Uterus (tissue), 2 donors: ENCODE measurements around the gene GOLGA3.

Experiments
- POLR2A ChIP-seq, 2 donors: fragments of 450-650 bp; IDR thresholded peaks; one replicate each; pipeline ENCODE4 v1.6.1; 2016; ENCODE audit warnings: antibody characterized with exemption in 2 of 2, mild to moderate bottlenecking in 1 of 2, moderate library complexity in 1 of 2
- TF ChIP-seq, protein P1 (sequence below), 4 experiments: fragments of 200-600 bp in 2 of 4; fragments of 450-650 bp in 2 of 4; sonication (generic) in 2 of 4; IDR thresholded peaks; one replicate each; pipeline ENCODE4 v1.5.1; 2016 to 2019; ENCODE audit warnings: antibody characterized with exemption in 4 of 4, mild to moderate bottlenecking in 2 of 4, moderate library complexity in 1 of 4

- TF ChIP-seq, protein P1, sequence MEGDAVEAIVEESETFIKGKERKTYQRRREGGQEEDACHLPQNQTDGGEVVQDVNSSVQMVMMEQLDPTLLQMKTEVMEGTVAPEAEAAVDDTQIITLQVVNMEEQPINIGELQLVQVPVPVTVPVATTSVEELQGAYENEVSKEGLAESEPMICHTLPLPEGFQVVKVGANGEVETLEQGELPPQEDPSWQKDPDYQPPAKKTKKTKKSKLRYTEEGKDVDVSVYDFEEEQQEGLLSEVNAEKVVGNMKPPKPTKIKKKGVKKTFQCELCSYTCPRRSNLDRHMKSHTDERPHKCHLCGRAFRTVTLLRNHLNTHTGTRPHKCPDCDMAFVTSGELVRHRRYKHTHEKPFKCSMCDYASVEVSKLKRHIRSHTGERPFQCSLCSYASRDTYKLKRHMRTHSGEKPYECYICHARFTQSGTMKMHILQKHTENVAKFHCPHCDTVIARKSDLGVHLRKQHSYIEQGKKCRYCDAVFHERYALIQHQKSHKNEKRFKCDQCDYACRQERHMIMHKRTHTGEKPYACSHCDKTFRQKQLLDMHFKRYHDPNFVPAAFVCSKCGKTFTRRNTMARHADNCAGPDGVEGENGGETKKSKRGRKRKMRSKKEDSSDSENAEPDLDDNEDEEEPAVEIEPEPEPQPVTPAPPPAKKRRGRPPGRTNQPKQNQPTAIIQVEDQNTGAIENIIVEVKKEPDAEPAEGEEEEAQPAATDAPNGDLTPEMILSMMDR (IDR thresholded peaks at IDR 0.05) = no peak
- TF ChIP-seq POLR2A (IDR thresholded peaks at IDR 0.05) = no peak
These were observed 3.6 kb downstream of the GOLGA3 start for GRCh38 chr12:132825089-132825488.
